Neural cell (in vitro differentiated cells): ENCODE measurements around the gene CDRT4.

ENCODE experiments used
- CTCF ChIP-seq: fragments of 450-650 bp; IDR thresholded peaks from 2 replicates; pipeline ENCODE4 v1.5.1; 2014; ENCODE audit warnings: antibody characterized with exemption, mild to moderate bottlenecking, moderate library complexity; ENCODE audit not compliant: poor library complexity, severe bottlenecking
- EP300 ChIP-seq: fragments of 450-650 bp; conservative IDR thresholded peaks from 2 replicates; pipeline ENCODE4 v1.6.1; 2014; ENCODE audit warnings: antibody characterized with exemption, mild to moderate bottlenecking, moderate library complexity; ENCODE audit not compliant: poor library complexity, severe bottlenecking
- EZH2 ChIP-seq: fragments of 200-600, 300-800 bp; shearing (Covaris generic), sonication (generic); IDR thresholded peaks from 2 replicates; pipeline ENCODE4 v1.6.1; 2014; ENCODE audit warnings: antibody characterized with exemption, low read length, borderline replicate concordance, mild to moderate bottlenecking; ENCODE audit not compliant: insufficient read depth, poor library complexity, severe bottlenecking
- MXI1 ChIP-seq: fragments of 450-650 bp; conservative IDR thresholded peaks from 2 replicates; pipeline ENCODE4 v1.6.1; 2014; ENCODE audit warnings: antibody characterized with exemption, mild to moderate bottlenecking; ENCODE audit not compliant: poor library complexity, severe bottlenecking
- POLR2AphosphoS5 ChIP-seq: IDR thresholded peaks from 2 replicates; pipeline ENCODE4 v1.6.1; 2012
- RAD21 ChIP-seq: fragments of 450-650 bp; conservative IDR thresholded peaks from 2 replicates; pipeline ENCODE4 v1.6.1; 2014; ENCODE audit warnings: antibody characterized with exemption, mild to moderate bottlenecking, moderate library complexity

DNA sequence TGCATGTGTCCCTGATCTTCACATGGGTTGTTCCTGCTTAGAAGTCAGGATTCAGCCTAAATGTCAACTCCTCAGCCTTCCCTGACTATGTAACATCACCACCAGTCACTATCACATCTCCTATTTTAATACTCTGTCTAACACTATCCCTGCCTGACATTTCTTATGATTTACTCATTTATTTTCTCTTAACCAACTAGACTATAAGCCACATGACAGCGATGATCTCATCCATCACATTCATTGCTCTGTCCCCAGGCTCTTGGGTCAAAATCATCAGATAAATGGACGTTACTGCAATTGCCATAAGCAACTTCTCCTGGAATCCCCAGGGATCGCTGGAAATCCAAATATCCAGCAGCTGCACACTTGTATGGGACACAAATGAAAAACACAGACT is 15.7 kb downstream of the CDRT4 start:
- TF ChIP-seq CTCF, result no peak
- TF ChIP-seq POLR2AphosphoS5, result no peak
- no peak for TF ChIP-seq EP300
- no peak for TF ChIP-seq RAD21
- TF ChIP-seq MXI1, result no peak
- no peak for TF ChIP-seq EZH2
